WTC11 (cell line): Measurements from ENCODE around the gene TTLL11. TPM values are rescaled to one million over a fixed set of nuclear protein-coding genes. Genes with fewer than 3 reads are reported as not detected.

ENCODE experiments used
- ATAC-seq: fragments of 200-7000 bp; cut with Tn5 transposase; 2 replicates; pipeline ENCODE4 v1.10.0; 2021; ENCODE audit warnings: mild to moderate bottlenecking, moderate library complexity
- CTCF ChIA-PET: fragments of 300-600 bp; sonication (Branson Sonifier 250); formaldehyde crosslinking; loops from one replicate; lab custom pipeline; 2021; ENCODE audit warnings: antibody characterized with exemption; lab: Charles Lee
- POLR2A ChIA-PET: fragments of 350-600 bp; sonication (Branson Sonifier 250); formaldehyde crosslinking; loops from one replicate; lab custom pipeline; 2021; ENCODE audit warnings: antibody characterized with exemption; lab: Charles Lee
- DNase-seq: peaks from one replicate; pipeline ENCODE4 v3.0.0; 2021; ENCODE audit warnings: low spot score
- H3K27ac Mint-ChIP-seq: 2 replicates; pipeline ENCODE4 v1.8.0; 2021; ENCODE audit warnings: mixed read lengths
- H3K27me3 Mint-ChIP-seq: 2 replicates; pipeline ENCODE4 v1.8.0; 2021; ENCODE audit warnings: low read depth, mild to moderate bottlenecking, moderate library complexity, mixed read lengths
- H3K36me3 Mint-ChIP-seq: 2 replicates; pipeline ENCODE4 v1.8.0; 2021; ENCODE audit warnings: mixed read lengths
- H3K4me1 Mint-ChIP-seq: 2 replicates; pipeline ENCODE4 v1.8.0; 2022; ENCODE audit warnings: mixed read lengths
- H3K4me3 Mint-ChIP-seq: 2 replicates; pipeline ENCODE4 v1.8.0; 2021; ENCODE audit warnings: mild to moderate bottlenecking, moderate library complexity, mixed read lengths
- H3K9me3 Mint-ChIP-seq: 2 replicates; pipeline ENCODE4 v1.8.0; 2021; ENCODE audit warnings: mixed read lengths
- CREB1 ChIP-seq: sonication (generic); formaldehyde crosslinking; IDR thresholded peaks from 2 replicates; pipeline ENCODE4 v1.8.0; 2023; ENCODE audit warnings: mild to moderate bottlenecking, missing genetic modification reagents
- ELF4 ChIP-seq: sonication (generic); formaldehyde crosslinking; IDR thresholded peaks from 2 replicates; pipeline ENCODE4 v1.8.1; 2022; ENCODE audit warnings: low read depth, mild to moderate bottlenecking, moderate library complexity, missing genetic modification reagents
- GABPB1 ChIP-seq: sonication (generic); formaldehyde crosslinking; IDR thresholded peaks from 2 replicates; pipeline ENCODE4 v1.8.1; 2023; ENCODE audit warnings: mild to moderate bottlenecking, missing genetic modification reagents
- GRHL2 ChIP-seq: fragments of 250-450 bp; sonication (Bioruptor Pico); IDR thresholded peaks from 2 replicates; pipeline ENCODE4 v1.8.0; 2022; ENCODE audit warnings: mild to moderate bottlenecking, moderate library complexity; ENCODE audit not compliant: insufficient replicate concordance, severe bottlenecking
- IRF2 ChIP-seq: sonication (generic); formaldehyde crosslinking; IDR thresholded peaks from 2 replicates; pipeline ENCODE4 v1.8.0; 2022; ENCODE audit warnings: low read depth, missing genetic modification reagents, borderline replicate concordance
- JUN ChIP-seq: sonication (generic); formaldehyde crosslinking; IDR thresholded peaks from 2 replicates; pipeline ENCODE4 v1.8.0; 2023; ENCODE audit warnings: mild to moderate bottlenecking, missing genetic modification reagents
- MXD4 ChIP-seq: fragments of 250-450 bp; sonication (Bioruptor Pico); IDR thresholded peaks from 2 replicates; pipeline ENCODE4 v1.8.0; 2021; ENCODE audit warnings: mild to moderate bottlenecking, moderate library complexity, borderline replicate concordance
- NR3C1 ChIP-seq: sonication (generic); formaldehyde crosslinking; conservative IDR thresholded peaks from 2 replicates; pipeline ENCODE4 v1.8.1; 2023; ENCODE audit warnings: low read depth, mild to moderate bottlenecking, missing genetic modification reagents
- PRRX2 ChIP-seq: fragments of 250-450 bp; sonication (Bioruptor Pico); IDR thresholded peaks from 2 replicates; pipeline ENCODE4 v1.8.0; 2021; ENCODE audit warnings: mild to moderate bottlenecking
- TEAD4 ChIP-seq: sonication (generic); formaldehyde crosslinking; IDR thresholded peaks from 2 replicates; pipeline ENCODE4 v1.8.0; 2022; ENCODE audit warnings: mild to moderate bottlenecking, missing genetic modification reagents
- ZNF138 ChIP-seq: sonication (generic); formaldehyde crosslinking; conservative IDR thresholded peaks from 2 replicates; pipeline ENCODE4 v1.8.1; 2022; ENCODE audit warnings: mild to moderate bottlenecking, moderate library complexity, missing genetic modification reagents
- ZNF317 ChIP-seq: sonication (generic); formaldehyde crosslinking; IDR thresholded peaks from 2 replicates; pipeline ENCODE4 v1.8.1; 2023; ENCODE audit warnings: low read depth, mild to moderate bottlenecking, moderate library complexity, missing genetic modification reagents, borderline replicate concordance
- ZNF423 ChIP-seq: fragments of 250-450 bp; sonication (Bioruptor Pico); IDR thresholded peaks from 2 replicates; pipeline ENCODE4 v2.1.2; 2022; ENCODE audit warnings: mild to moderate bottlenecking, moderate library complexity
- total RNA-seq: library from RNA; stranded (reverse); gene quantifications from 3 replicates; pipeline ENCODE4 v1.2.3, GENCODE V29; 2021
- TF ChIP-seq, protein P1 (sequence below): sonication (generic); formaldehyde crosslinking; IDR thresholded peaks from 2 replicates; pipeline ENCODE4 v1.8.0; 2022; ENCODE audit warnings: mild to moderate bottlenecking, missing genetic modification reagents
- TF ChIP-seq, protein P2 (sequence below): fragments of 200-600 bp; IDR thresholded peaks from 2 replicates; pipeline ENCODE4 v1.8.0; 2022; ENCODE audit warnings: antibody characterized with exemption
- TF ChIP-seq, protein P3 (sequence below): fragments of 250-450 bp; sonication (Bioruptor Pico); IDR thresholded peaks from 2 replicates; pipeline ENCODE4 v2.1.2; 2022; ENCODE audit warnings: mild to moderate bottlenecking, moderate library complexity
- TF ChIP-seq, protein P4 (sequence below): sonication (generic); formaldehyde crosslinking; IDR thresholded peaks from 2 replicates; pipeline ENCODE4 v1.8.0; 2023; ENCODE audit warnings: mild to moderate bottlenecking, missing genetic modification reagents
- TF ChIP-seq, protein P5 (sequence below): fragments of 250-450 bp; sonication (Bioruptor Pico); IDR thresholded peaks from 2 replicates; pipeline ENCODE4 v1.8.0; 2021; ENCODE audit warnings: mild to moderate bottlenecking

Gene TTLL11
- total RNA-seq, 1 experiment from 2014 or later, result 1.1 TPM

DNA sequence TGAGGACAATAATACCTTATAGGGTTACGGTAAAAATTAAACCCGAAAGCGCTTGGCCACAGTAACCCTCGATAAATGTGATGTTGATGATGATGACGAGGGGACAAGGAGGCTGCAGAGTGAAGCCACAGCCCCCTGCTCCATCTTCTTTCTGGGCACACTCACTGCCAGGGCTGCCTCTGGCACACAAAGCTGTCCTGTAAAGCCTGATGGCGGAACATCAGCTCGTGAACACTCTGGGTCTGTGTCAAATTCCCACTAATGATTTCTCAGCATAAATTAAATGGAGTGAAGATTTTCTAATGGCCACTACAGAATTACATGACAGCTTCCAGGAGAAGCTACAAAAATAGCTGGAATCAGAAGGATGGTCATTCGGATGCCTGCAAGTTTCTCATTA is 142.2 kb downstream of the TTLL11 start:
- Mint-ChIP-seq H3K27me3 (no peaks in the 10 kb centered on the region), H3K27ac (no peak overlapping the region), H3K36me3 (no peaks in the 10 kb centered on the region), H3K4me1 (peaks cover 16% of the 10 kb centered on the region), H3K4me3 (no peak overlapping the region), H3K9me3 (no peaks in the 10 kb centered on the region)
- CTCF ChIA-PET, result interaction anchor here (1.6 kb wide), 1 partner anchor 20 kb away, joined by 6 read pairs; no protein-coding TSS in a partner anchor
- POLR2A ChIA-PET, result no interaction called here
- no peak for DNase-seq
- no peak for TF ChIP-seq ELF4 (CRISPR knock-in tag)
- no peak for ATAC-seq

DNA sequence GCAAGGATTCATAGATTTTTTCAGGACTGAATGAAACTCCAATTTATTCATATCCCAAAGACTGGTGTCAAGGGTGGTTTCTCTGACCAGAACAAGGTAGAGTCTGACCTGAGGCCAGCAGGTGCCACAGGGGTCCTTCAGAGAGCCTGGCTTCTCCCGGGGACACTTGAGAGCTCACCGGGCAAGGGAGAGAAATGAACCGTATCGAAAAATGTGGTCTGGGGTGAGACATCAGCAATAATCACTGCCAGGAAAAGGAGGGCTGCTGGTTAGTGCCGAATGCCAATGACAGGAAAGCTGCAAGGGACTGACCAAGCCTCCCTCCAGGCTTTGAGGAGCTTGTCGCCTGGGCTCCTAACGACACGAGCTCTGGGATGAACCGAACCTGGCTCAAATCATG is 142.7 kb downstream of the TTLL11 start:
- H3K36me3 Mint-ChIP-seq, result no peaks in the 10 kb centered on the region
- peaks cover 16% of the 10 kb centered on the region for H3K4me1 Mint-ChIP-seq
- no peak for ATAC-seq
- no peak overlapping the region for H3K27ac Mint-ChIP-seq
- ChIA-PET CTCF (interaction anchor here (0.7 to 1.6 kb wide), 2 partner anchors 20 to 39 kb away, joined by 4 to 6 read pairs; no protein-coding TSS in a partner anchor), POLR2A (no interaction called here)
- H3K9me3 Mint-ChIP-seq, result no peaks in the 10 kb centered on the region
- H3K4me3 Mint-ChIP-seq, result no peak overlapping the region
- no peak for DNase-seq
- no peaks in the 10 kb centered on the region for H3K27me3 Mint-ChIP-seq
- no peak for TF ChIP-seq CREB1 (CRISPR knock-in tag)
- no peak for TF ChIP-seq TEAD4 (CRISPR knock-in tag)
- no peak for TF ChIP-seq MXD4 (CRISPR knock-in tag)
- no peak for TF ChIP-seq JUN (CRISPR knock-in tag)
- no peak for TF ChIP-seq ZNF317 (CRISPR knock-in tag)
- no peak for TF ChIP-seq PRRX2 (CRISPR knock-in tag)
- TF ChIP-seq, protein P1, sequence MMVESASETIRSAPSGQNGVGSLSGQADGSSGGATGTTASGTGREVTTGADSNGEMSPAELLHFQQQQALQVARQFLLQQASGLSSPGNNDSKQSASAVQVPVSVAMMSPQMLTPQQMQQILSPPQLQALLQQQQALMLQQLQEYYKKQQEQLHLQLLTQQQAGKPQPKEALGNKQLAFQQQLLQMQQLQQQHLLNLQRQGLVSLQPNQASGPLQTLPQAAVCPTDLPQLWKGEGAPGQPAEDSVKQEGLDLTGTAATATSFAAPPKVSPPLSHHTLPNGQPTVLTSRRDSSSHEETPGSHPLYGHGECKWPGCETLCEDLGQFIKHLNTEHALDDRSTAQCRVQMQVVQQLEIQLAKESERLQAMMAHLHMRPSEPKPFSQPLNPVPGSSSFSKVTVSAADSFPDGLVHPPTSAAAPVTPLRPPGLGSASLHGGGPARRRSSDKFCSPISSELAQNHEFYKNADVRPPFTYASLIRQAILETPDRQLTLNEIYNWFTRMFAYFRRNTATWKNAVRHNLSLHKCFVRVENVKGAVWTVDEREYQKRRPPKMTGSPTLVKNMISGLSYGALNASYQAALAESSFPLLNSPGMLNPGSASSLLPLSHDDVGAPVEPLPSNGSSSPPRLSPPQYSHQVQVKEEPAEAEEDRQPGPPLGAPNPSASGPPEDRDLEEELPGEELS (CRISPR knock-in tag), result no peak
- no peak for TF ChIP-seq IRF2 (CRISPR knock-in tag)
- no peak for TF ChIP-seq NR3C1 (CRISPR knock-in tag)
- no peak for TF ChIP-seq GRHL2 (CRISPR knock-in tag)
- TF ChIP-seq, protein P2, sequence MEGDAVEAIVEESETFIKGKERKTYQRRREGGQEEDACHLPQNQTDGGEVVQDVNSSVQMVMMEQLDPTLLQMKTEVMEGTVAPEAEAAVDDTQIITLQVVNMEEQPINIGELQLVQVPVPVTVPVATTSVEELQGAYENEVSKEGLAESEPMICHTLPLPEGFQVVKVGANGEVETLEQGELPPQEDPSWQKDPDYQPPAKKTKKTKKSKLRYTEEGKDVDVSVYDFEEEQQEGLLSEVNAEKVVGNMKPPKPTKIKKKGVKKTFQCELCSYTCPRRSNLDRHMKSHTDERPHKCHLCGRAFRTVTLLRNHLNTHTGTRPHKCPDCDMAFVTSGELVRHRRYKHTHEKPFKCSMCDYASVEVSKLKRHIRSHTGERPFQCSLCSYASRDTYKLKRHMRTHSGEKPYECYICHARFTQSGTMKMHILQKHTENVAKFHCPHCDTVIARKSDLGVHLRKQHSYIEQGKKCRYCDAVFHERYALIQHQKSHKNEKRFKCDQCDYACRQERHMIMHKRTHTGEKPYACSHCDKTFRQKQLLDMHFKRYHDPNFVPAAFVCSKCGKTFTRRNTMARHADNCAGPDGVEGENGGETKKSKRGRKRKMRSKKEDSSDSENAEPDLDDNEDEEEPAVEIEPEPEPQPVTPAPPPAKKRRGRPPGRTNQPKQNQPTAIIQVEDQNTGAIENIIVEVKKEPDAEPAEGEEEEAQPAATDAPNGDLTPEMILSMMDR, result no peak
- TF ChIP-seq, protein P3, sequence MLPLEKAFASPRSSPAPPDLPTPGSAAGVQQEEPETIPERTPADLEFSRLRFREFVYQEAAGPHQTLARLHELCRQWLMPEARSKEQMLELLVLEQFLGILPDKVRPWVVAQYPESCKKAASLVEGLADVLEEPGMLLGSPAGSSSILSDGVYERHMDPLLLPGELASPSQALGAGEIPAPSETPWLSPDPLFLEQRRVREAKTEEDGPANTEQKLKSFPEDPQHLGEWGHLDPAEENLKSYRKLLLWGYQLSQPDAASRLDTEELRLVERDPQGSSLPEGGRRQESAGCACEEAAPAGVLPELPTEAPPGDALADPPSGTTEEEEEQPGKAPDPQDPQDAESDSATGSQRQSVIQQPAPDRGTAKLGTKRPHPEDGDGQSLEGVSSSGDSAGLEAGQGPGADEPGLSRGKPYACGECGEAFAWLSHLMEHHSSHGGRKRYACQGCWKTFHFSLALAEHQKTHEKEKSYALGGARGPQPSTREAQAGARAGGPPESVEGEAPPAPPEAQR (CRISPR knock-in tag), result no peak
- TF ChIP-seq GABPB1 (CRISPR knock-in tag), result no peak
- no peak for TF ChIP-seq ZNF138 (CRISPR knock-in tag)

DNA sequence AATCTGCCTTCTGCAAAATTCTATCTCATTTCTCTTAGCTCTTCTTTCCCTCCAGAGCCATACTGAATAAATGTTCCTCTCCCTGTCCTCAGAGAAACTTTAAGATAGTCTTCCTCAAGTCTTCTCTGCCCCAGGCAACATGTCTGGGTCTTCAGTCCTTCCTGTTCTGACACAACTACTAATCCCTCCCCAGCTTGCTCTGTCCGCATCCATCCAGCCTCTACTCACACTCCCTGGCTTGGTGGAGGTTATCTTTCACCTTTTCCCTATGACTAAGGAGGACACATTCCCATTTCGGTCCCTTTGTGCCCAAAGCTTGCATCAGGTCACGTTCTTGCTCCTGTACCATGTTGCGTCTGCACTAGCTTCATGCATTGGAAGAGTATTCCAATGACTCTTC is 143.3 kb downstream of the TTLL11 start:
- H3K4me3 Mint-ChIP-seq, result no peak overlapping the region
- no peaks in the 10 kb centered on the region for H3K27me3 Mint-ChIP-seq
- DNase-seq, result no peak
- TF ChIP-seq, protein P4, sequence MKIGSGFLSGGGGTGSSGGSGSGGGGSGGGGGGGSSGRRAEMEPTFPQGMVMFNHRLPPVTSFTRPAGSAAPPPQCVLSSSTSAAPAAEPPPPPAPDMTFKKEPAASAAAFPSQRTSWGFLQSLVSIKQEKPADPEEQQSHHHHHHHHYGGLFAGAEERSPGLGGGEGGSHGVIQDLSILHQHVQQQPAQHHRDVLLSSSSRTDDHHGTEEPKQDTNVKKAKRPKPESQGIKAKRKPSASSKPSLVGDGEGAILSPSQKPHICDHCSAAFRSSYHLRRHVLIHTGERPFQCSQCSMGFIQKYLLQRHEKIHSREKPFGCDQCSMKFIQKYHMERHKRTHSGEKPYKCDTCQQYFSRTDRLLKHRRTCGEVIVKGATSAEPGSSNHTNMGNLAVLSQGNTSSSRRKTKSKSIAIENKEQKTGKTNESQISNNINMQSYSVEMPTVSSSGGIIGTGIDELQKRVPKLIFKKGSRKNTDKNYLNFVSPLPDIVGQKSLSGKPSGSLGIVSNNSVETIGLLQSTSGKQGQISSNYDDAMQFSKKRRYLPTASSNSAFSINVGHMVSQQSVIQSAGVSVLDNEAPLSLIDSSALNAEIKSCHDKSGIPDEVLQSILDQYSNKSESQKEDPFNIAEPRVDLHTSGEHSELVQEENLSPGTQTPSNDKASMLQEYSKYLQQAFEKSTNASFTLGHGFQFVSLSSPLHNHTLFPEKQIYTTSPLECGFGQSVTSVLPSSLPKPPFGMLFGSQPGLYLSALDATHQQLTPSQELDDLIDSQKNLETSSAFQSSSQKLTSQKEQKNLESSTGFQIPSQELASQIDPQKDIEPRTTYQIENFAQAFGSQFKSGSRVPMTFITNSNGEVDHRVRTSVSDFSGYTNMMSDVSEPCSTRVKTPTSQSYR (CRISPR knock-in tag), result no peak
- TF ChIP-seq GABPB1 (CRISPR knock-in tag), result no peak
- TF ChIP-seq, protein P5, sequence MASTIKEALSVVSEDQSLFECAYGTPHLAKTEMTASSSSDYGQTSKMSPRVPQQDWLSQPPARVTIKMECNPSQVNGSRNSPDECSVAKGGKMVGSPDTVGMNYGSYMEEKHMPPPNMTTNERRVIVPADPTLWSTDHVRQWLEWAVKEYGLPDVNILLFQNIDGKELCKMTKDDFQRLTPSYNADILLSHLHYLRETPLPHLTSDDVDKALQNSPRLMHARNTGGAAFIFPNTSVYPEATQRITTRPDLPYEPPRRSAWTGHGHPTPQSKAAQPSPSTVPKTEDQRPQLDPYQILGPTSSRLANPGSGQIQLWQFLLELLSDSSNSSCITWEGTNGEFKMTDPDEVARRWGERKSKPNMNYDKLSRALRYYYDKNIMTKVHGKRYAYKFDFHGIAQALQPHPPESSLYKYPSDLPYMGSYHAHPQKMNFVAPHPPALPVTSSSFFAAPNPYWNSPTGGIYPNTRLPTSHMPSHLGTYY, result no peak
- TF ChIP-seq ZNF423, result no peak
- POLR2A ChIA-PET, result no interaction called here
- H3K4me1 Mint-ChIP-seq, result peaks cover 16% of the 10 kb centered on the region
- no peak for ATAC-seq
- H3K9me3 Mint-ChIP-seq, result no peaks in the 10 kb centered on the region
- H3K27ac Mint-ChIP-seq, result no peak overlapping the region
- no peaks in the 10 kb centered on the region for H3K36me3 Mint-ChIP-seq
- CTCF ChIA-PET, result interaction anchor here (0.6 kb wide), 1 partner anchor 355 kb away, joined by 3 read pairs; no protein-coding TSS in a partner anchor
